Measurements from ENCODE around the gene PGF.

PGF gene

GRCh38 chr14:74907744-74908143, 47.7 kb downstream of the PGF start:
- Histone ChIP-seq H3K4me3 (ENCODE audit: low read length) (no peak overlapping the region), H3K36me3 (ENCODE audit: control insufficient read depth, insufficient read depth, low read length) (peaks cover 6% of the 10 kb centered on the region), H3K27ac (ENCODE audit: low read depth, low read length) (no peak overlapping the region), H3K9ac (ENCODE audit: low read length) (no peak overlapping the region), H3K27me3 (ENCODE audit: control insufficient read depth, insufficient read depth, low read length) (no peaks in the 10 kb centered on the region), H3K4me1 (ENCODE audit: control insufficient read depth, insufficient read depth, low read length) (no peaks in the 10 kb centered on the region)

- no peak overlapping the region for H3K9ac ChIP-seq (ENCODE audit: low read length)
- H3K4me1 ChIP-seq (ENCODE audit: control insufficient read depth, insufficient read depth, low read length): no peaks in the 10 kb centered on the region
- no peaks in the 10 kb centered on the region for H3K27me3 ChIP-seq (ENCODE audit: control insufficient read depth, insufficient read depth, low read length)
- no peak overlapping the region for H3K4me3 ChIP-seq (ENCODE audit: low read length)
- H3K27ac ChIP-seq (ENCODE audit: low read depth, low read length): no peak overlapping the region
- peaks cover 9% of the 10 kb centered on the region for H3K36me3 ChIP-seq (ENCODE audit: control insufficient read depth, insufficient read depth, low read length)
Measured at GRCh38 chr14:74906925-74907521, 48.4 kb downstream of the PGF start.

- peak overlapping the region; percentile 48 for H3K27ac ChIP-seq (ENCODE audit: low read depth, low read length)
- H3K4me1 ChIP-seq (ENCODE audit: control insufficient read depth, insufficient read depth, low read length): no peaks in the 10 kb centered on the region
- H3K4me3 ChIP-seq (ENCODE audit: low read length): no peak overlapping the region
- peaks cover 21% of the 10 kb centered on the region for H3K36me3 ChIP-seq (ENCODE audit: control insufficient read depth, insufficient read depth, low read length)
- no peak overlapping the region for H3K9ac ChIP-seq (ENCODE audit: low read length)
- no peaks in the 10 kb centered on the region for H3K27me3 ChIP-seq (ENCODE audit: control insufficient read depth, insufficient read depth, low read length)
Measured at GRCh38 chr14:74905595-74906142, 49.7 kb downstream of the PGF start.

GRCh38 chr14:74904635-74905503, 50.5 kb downstream of the PGF start:
- no peak overlapping the region for H3K9ac ChIP-seq (ENCODE audit: low read length)
- H3K27me3 ChIP-seq (ENCODE audit: control insufficient read depth, insufficient read depth, low read length): no peaks in the 10 kb centered on the region
- H3K4me3 ChIP-seq (ENCODE audit: low read length): no peak overlapping the region
- H3K4me1 ChIP-seq (ENCODE audit: control insufficient read depth, insufficient read depth, low read length): no peaks in the 10 kb centered on the region
- no peak overlapping the region for H3K27ac ChIP-seq (ENCODE audit: low read depth, low read length)
- peaks cover 29% of the 10 kb centered on the region for H3K36me3 ChIP-seq (ENCODE audit: control insufficient read depth, insufficient read depth, low read length)

- H3K9ac ChIP-seq (ENCODE audit: low read length): no peak overlapping the region
Measured at GRCh38 chr14:74902941-74903705, 52.3 kb downstream of the PGF start.

GRCh38 chr14:74898694-74899093, 56.7 kb downstream of the PGF start:
- no peaks in the 10 kb centered on the region for H3K27me3 ChIP-seq (ENCODE audit: control insufficient read depth, insufficient read depth, low read length)
- peaks cover 68% of the 10 kb centered on the region for H3K36me3 ChIP-seq (ENCODE audit: control insufficient read depth, insufficient read depth, low read length)
- no peak overlapping the region for H3K27ac ChIP-seq (ENCODE audit: low read depth, low read length)
- H3K4me3 ChIP-seq (ENCODE audit: low read length): no peak overlapping the region
- H3K9ac ChIP-seq (ENCODE audit: low read length): no peak overlapping the region
- H3K4me1 ChIP-seq (ENCODE audit: control insufficient read depth, insufficient read depth, low read length): no peaks in the 10 kb centered on the region

More at GRCh38 chr14:74902941-74903705, 52.3 kb downstream of the PGF start:
- Histone ChIP-seq H3K27me3 (ENCODE audit: control insufficient read depth, insufficient read depth, low read length) (no peaks in the 10 kb centered on the region), H3K27ac (ENCODE audit: low read depth, low read length) (no peak overlapping the region), H3K4me1 (ENCODE audit: control insufficient read depth, insufficient read depth, low read length) (no peaks in the 10 kb centered on the region), H3K4me3 (ENCODE audit: low read length) (no peak overlapping the region), H3K36me3 (ENCODE audit: control insufficient read depth, insufficient read depth, low read length) (peaks cover 46% of the 10 kb centered on the region)

- H3K36me3 ChIP-seq (ENCODE audit: control insufficient read depth, insufficient read depth, low read length): peaks cover 71% of the 10 kb centered on the region
- no peak overlapping the region for H3K9ac ChIP-seq (ENCODE audit: low read length)
- no peak overlapping the region for H3K4me3 ChIP-seq (ENCODE audit: low read length)
- no peak overlapping the region for H3K27ac ChIP-seq (ENCODE audit: low read depth, low read length)
- H3K27me3 ChIP-seq (ENCODE audit: control insufficient read depth, insufficient read depth, low read length): no peaks in the 10 kb centered on the region
- no peaks in the 10 kb centered on the region for H3K4me1 ChIP-seq (ENCODE audit: control insufficient read depth, insufficient read depth, low read length)
Measured at GRCh38 chr14:74898083-74898482, 57.3 kb downstream of the PGF start.

GRCh38 chr14:74897642-74898041, 57.8 kb downstream of the PGF start:
- H3K27me3 ChIP-seq (ENCODE audit: control insufficient read depth, insufficient read depth, low read length): no peaks in the 10 kb centered on the region
- H3K36me3 ChIP-seq (ENCODE audit: control insufficient read depth, insufficient read depth, low read length): peaks cover 70% of the 10 kb centered on the region
- H3K27ac ChIP-seq (ENCODE audit: low read depth, low read length): no peak overlapping the region
- H3K4me3 ChIP-seq (ENCODE audit: low read length): no peak overlapping the region
- no peak overlapping the region for H3K9ac ChIP-seq (ENCODE audit: low read length)
- no peaks in the 10 kb centered on the region for H3K4me1 ChIP-seq (ENCODE audit: control insufficient read depth, insufficient read depth, low read length)

GRCh38 chr14:74896400-74896799, 59.0 kb downstream of the PGF start:
- Histone ChIP-seq H3K9ac (ENCODE audit: low read length) (no peak overlapping the region), H3K4me1 (ENCODE audit: control insufficient read depth, insufficient read depth, low read length) (no peaks in the 10 kb centered on the region), H3K36me3 (ENCODE audit: control insufficient read depth, insufficient read depth, low read length) (peaks cover 73% of the 10 kb centered on the region), H3K4me3 (ENCODE audit: low read length) (no peak overlapping the region), H3K27ac (ENCODE audit: low read depth, low read length) (no peak overlapping the region), H3K27me3 (ENCODE audit: control insufficient read depth, insufficient read depth, low read length) (no peaks in the 10 kb centered on the region)

- Histone ChIP-seq H3K9ac (ENCODE audit: low read length) (no peak overlapping the region), H3K36me3 (ENCODE audit: control insufficient read depth, insufficient read depth, low read length) (peaks cover 51% of the 10 kb centered on the region), H3K4me3 (ENCODE audit: low read length) (no peak overlapping the region), H3K4me1 (ENCODE audit: control insufficient read depth, insufficient read depth, low read length) (no peaks in the 10 kb centered on the region), H3K27ac (ENCODE audit: low read depth, low read length) (no peak overlapping the region), H3K27me3 (ENCODE audit: control insufficient read depth, insufficient read depth, low read length) (no peaks in the 10 kb centered on the region)
Measured at GRCh38 chr14:74893614-74894091, 61.7 kb downstream of the PGF start.

- Histone ChIP-seq H3K9ac (ENCODE audit: low read length) (no peak overlapping the region), H3K27me3 (ENCODE audit: control insufficient read depth, insufficient read depth, low read length) (no peaks in the 10 kb centered on the region)
Measured at GRCh38 chr14:74892745-74893144, 62.7 kb downstream of the PGF start.

GRCh38 chr14:74891870-74892269, 63.5 kb downstream of the PGF start:
- no peaks in the 10 kb centered on the region for H3K27me3 ChIP-seq (ENCODE audit: control insufficient read depth, insufficient read depth, low read length)
- no peak overlapping the region for H3K9ac ChIP-seq (ENCODE audit: low read length)
- H3K36me3 ChIP-seq (ENCODE audit: control insufficient read depth, insufficient read depth, low read length): peaks cover 35% of the 10 kb centered on the region
- no peak overlapping the region for H3K27ac ChIP-seq (ENCODE audit: low read depth, low read length)
- H3K4me1 ChIP-seq (ENCODE audit: control insufficient read depth, insufficient read depth, low read length): no peaks in the 10 kb centered on the region
- no peak overlapping the region for H3K4me3 ChIP-seq (ENCODE audit: low read length)

More at GRCh38 chr14:74892745-74893144, 62.7 kb downstream of the PGF start:
- H3K36me3 ChIP-seq (ENCODE audit: control insufficient read depth, insufficient read depth, low read length): peaks cover 43% of the 10 kb centered on the region
- H3K4me1 ChIP-seq (ENCODE audit: control insufficient read depth, insufficient read depth, low read length): no peaks in the 10 kb centered on the region
- no peak overlapping the region for H3K4me3 ChIP-seq (ENCODE audit: low read length)
- H3K27ac ChIP-seq (ENCODE audit: low read depth, low read length): no peak overlapping the region

All from rectal smooth muscle tissue (tissue), 1 donor.